Testis (tissue), 2 donors: Measurements from ENCODE around the gene MEP1A.

ENCODE experiments used
- POLR2A ChIP-seq: fragments of 450-650 bp; IDR thresholded peaks from one replicate; pipeline ENCODE4 v1.6.1; 2017; ENCODE audit warnings: antibody characterized with exemption, mild to moderate bottlenecking, moderate library complexity
- TF ChIP-seq, protein P1 (sequence below), 3 experiments: fragments of 450-650 bp in 2 of 3; fragments of 200-600 bp in 1 of 3; sonication (generic) in 1 of 3; IDR thresholded peaks; one replicate each; pipeline ENCODE4 v1.5.1; 2016 to 2019; ENCODE audit warnings: antibody characterized with exemption in 3 of 3, mild to moderate bottlenecking in 2 of 3, moderate library complexity in 1 of 3

DNA sequence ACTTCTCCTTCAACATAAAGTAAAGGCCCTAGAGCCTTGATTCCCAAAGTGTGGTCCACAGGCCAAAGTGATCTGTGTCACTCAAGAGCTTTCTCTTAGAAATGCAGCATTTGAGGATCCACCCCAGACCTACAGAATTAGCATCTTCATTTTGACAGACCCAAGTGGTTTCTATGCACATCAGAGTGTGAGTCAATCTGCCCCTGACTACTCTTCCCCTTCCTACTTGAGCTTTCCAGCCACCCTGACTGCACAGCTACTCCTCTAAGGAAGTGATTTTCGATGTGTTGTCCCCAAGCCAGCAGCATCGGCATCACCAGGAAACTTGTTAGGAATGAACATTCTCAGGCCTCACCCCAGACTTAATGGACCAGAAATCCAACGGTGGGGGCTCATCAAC, 2.6 kb downstream of the MEP1A start:
- TF ChIP-seq, protein P1, sequence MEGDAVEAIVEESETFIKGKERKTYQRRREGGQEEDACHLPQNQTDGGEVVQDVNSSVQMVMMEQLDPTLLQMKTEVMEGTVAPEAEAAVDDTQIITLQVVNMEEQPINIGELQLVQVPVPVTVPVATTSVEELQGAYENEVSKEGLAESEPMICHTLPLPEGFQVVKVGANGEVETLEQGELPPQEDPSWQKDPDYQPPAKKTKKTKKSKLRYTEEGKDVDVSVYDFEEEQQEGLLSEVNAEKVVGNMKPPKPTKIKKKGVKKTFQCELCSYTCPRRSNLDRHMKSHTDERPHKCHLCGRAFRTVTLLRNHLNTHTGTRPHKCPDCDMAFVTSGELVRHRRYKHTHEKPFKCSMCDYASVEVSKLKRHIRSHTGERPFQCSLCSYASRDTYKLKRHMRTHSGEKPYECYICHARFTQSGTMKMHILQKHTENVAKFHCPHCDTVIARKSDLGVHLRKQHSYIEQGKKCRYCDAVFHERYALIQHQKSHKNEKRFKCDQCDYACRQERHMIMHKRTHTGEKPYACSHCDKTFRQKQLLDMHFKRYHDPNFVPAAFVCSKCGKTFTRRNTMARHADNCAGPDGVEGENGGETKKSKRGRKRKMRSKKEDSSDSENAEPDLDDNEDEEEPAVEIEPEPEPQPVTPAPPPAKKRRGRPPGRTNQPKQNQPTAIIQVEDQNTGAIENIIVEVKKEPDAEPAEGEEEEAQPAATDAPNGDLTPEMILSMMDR (IDR thresholded peaks at IDR 0.05) = no peak
- no peak for TF ChIP-seq POLR2A
